Putamen (tissue), 1 donor: ENCODE data around the gene TSPYL2.

Experiments
- DNase-seq: peaks from one replicate; pipeline ENCODE4 v3.0.0-alpha.2; 2016; ENCODE audit warnings: low spot score

TSPYL2 gene

GRCh38 chrX:53081925-53082772, at the start of gene TSPYL2:
Gene TSPYL2, plus strand, starts transcription at chrX:53082367. Its CDS starts 132 bp downstream, at chrX:53082499.
- DNase-seq: peak; percentile 96

GRCh38 chrX:53036149-53036548, 46.0 kb upstream of the TSPYL2 start:
- DNase-seq: no peak

- no peak for DNase-seq
Observed at GRCh38 chrX:53039236-53039635, 42.9 kb upstream of the TSPYL2 start.

GRCh38 chrX:53044995-53045394, 37.2 kb upstream of the TSPYL2 start:
- no peak for DNase-seq

GRCh38 chrX:53047228-53047627, 34.9 kb upstream of the TSPYL2 start:
- DNase-seq: no peak

- DNase-seq: peak; percentile 84
Observed at GRCh38 chrX:53048169-53049126, 33.7 kb upstream of the TSPYL2 start, which contains the start of gene GPR173. Gene GPR173, plus strand, starts transcription at chrX:53048789. Its CDS starts 27,833 bp downstream, at chrX:53076622.

- no peak for DNase-seq
Observed at GRCh38 chrX:53049127-53049517, 33.0 kb upstream of the TSPYL2 start.

- DNase-seq: no peak
Observed at GRCh38 chrX:53050841-53051240, 31.3 kb upstream of the TSPYL2 start.

- no peak for DNase-seq
Observed at GRCh38 chrX:53055244-53055849, 26.8 kb upstream of the TSPYL2 start.

- no peak for DNase-seq
Observed at GRCh38 chrX:53056292-53056691, 25.9 kb upstream of the TSPYL2 start.

- DNase-seq: no peak
Observed at GRCh38 chrX:53065104-53065503, 17.1 kb upstream of the TSPYL2 start.

GRCh38 chrX:53071064-53071463, 11.1 kb upstream of the TSPYL2 start:
- no peak for DNase-seq

GRCh38 chrX:53071604-53072417, 10.4 kb upstream of the TSPYL2 start:
- DNase-seq: no peak

GRCh38 chrX:53072418-53073114, 9.6 kb upstream of the TSPYL2 start:
- no peak for DNase-seq

- DNase-seq: no peak
Observed at GRCh38 chrX:53073115-53073586, 9.0 kb upstream of the TSPYL2 start.

GRCh38 chrX:53075011-53075410, 7.2 kb upstream of the TSPYL2 start:
- no peak for DNase-seq

GRCh38 chrX:53076671-53077070, 5.5 kb upstream of the TSPYL2 start:
- no peak for DNase-seq

GRCh38 chrX:53077207-53078197, 4.7 kb upstream of the TSPYL2 start:
- no peak for DNase-seq

- no peak for DNase-seq
Observed at GRCh38 chrX:53078943-53079342, 3.2 kb upstream of the TSPYL2 start.
